WERI-Rb-1 (cell line): ENCODE data around the gene REC8.

Source experiments
- DNase-seq: peaks from one replicate; pipeline ENCODE4 v3.0.0-alpha.2; 2020
- H3K27ac ChIP-seq: fragments of 250-450 bp; sonication (Bioruptor Pico); 2 replicates; pipeline ENCODE4 v1.5.1; 2020; ENCODE audit warnings: mild to moderate bottlenecking, moderate library complexity
- H3K27me3 ChIP-seq: fragments of 250-450 bp; sonication (Bioruptor Pico); 2 replicates; pipeline ENCODE4 v1.5.1; 2021; ENCODE audit warnings: mild to moderate bottlenecking, low read depth, moderate library complexity; ENCODE audit not compliant: insufficient read depth, severe bottlenecking
- H3K36me3 ChIP-seq: fragments of 250-450 bp; sonication (Bioruptor Pico); 2 replicates; pipeline ENCODE4 v1.5.1; 2020; ENCODE audit warnings: mild to moderate bottlenecking, moderate library complexity
- H3K4me3 ChIP-seq: 2 replicates; pipeline ENCODE4 v1.5.1; 2011; ENCODE audit warnings: low read depth, mild to moderate bottlenecking, control low read depth, low read length
- H3K9me3 ChIP-seq: fragments of 250-450 bp; sonication (Bioruptor Pico); 2 replicates; pipeline ENCODE4 v1.5.1; 2021; ENCODE audit warnings: mild to moderate bottlenecking, moderate library complexity; ENCODE audit not compliant: severe bottlenecking
- CTCF ChIP-seq: IDR thresholded peaks from 2 replicates; pipeline ENCODE4 v1.5.1; 2011; ENCODE audit warnings: low read depth, mild to moderate bottlenecking, control low read depth, inconsistent platforms, low read length

The REC8 gene

GRCh38 chr14:24159777-24160498, 11.9 kb upstream of the REC8 start:
- peaks cover 68% of the 10 kb centered on the region for H3K36me3 ChIP-seq
- no peak overlapping the region; the same call in 1 of the 2 replicates for H3K27ac ChIP-seq

GRCh38 chr14:24160499-24160849, 11.4 kb upstream of the REC8 start:
- Histone ChIP-seq H3K27ac (peak overlapping the region; percentile 20; the same call in 1 of the 2 replicates), H3K9me3 (no peaks in the 10 kb centered on the region), H3K27me3 (no peaks in the 10 kb centered on the region), H3K36me3 (peaks cover 68% of the 10 kb centered on the region), H3K4me3 (no peak overlapping the region)
- TF ChIP-seq CTCF: no peak
- DNase-seq: no peak

More at GRCh38 chr14:24159777-24160498, 11.9 kb upstream of the REC8 start:
- no peak for DNase-seq
- TF ChIP-seq CTCF: no peak
- Histone ChIP-seq H3K27me3 (no peaks in the 10 kb centered on the region), H3K4me3 (no peak overlapping the region), H3K9me3 (no peaks in the 10 kb centered on the region)

- H3K36me3 ChIP-seq: peaks cover 66% of the 10 kb centered on the region
- H3K27ac ChIP-seq: peak within 1 kb of the TSS; percentile 44
- H3K27me3 ChIP-seq: no peaks in the 10 kb centered on the region
- H3K4me3 ChIP-seq: peak within 1 kb of the TSS; percentile 3; the same call in 1 of the 2 replicates
- no peaks in the 10 kb centered on the region for H3K9me3 ChIP-seq
- DNase-seq: peak; percentile 97
- TF ChIP-seq CTCF: peak; percentile 91
Measured at GRCh38 chr14:24160850-24161804, 10.8 kb upstream of the REC8 start, which contains the start of gene IRF9. IRF9 (plus strand) TSS chr14:24161265; CDS start chr14:24162145, 880 bp downstream.

GRCh38 chr14:24162093-24162492, 9.8 kb upstream of the REC8 start:
- no peak for DNase-seq
- TF ChIP-seq CTCF: no peak
- H3K36me3 ChIP-seq: peaks cover 58% of the 10 kb centered on the region
- H3K4me3 ChIP-seq: no peak overlapping the region
- no peaks in the 10 kb centered on the region for H3K27me3 ChIP-seq
- no peaks in the 10 kb centered on the region for H3K9me3 ChIP-seq
- no peak overlapping the region for H3K27ac ChIP-seq

GRCh38 chr14:24164518-24164991, 7.3 kb upstream of the REC8 start:
- no peaks in the 10 kb centered on the region for H3K27me3 ChIP-seq
- DNase-seq: no peak
- no peak overlapping the region for H3K27ac ChIP-seq
- no peaks in the 10 kb centered on the region for H3K9me3 ChIP-seq
- H3K4me3 ChIP-seq: no peak overlapping the region
- H3K36me3 ChIP-seq: peaks cover 41% of the 10 kb centered on the region
- no peak for TF ChIP-seq CTCF
